Glutamatergic neuron (in vitro differentiated cells): ENCODE results near the gene ELOVL2. TPM values are rescaled to one million over a fixed set of nuclear protein-coding genes. Genes with fewer than 3 reads are reported as not detected.

Source experiments
- DNase-seq: peaks from one replicate; pipeline ENCODE4 v3.0.0; 2022
- H3K27ac Mint-ChIP-seq: one replicate; pipeline ENCODE4 v1.8.0; 2020; ENCODE audit warnings: mild to moderate bottlenecking, mixed read lengths, inconsistent platforms; ENCODE audit not compliant: unreplicated experiment
- H3K27me3 Mint-ChIP-seq: one replicate; pipeline ENCODE4 v1.8.0; 2020; ENCODE audit warnings: mild to moderate bottlenecking, moderate library complexity, mixed read lengths, inconsistent platforms; ENCODE audit not compliant: unreplicated experiment
- H3K36me3 Mint-ChIP-seq: one replicate; pipeline ENCODE4 v1.8.0; 2020; ENCODE audit warnings: mild to moderate bottlenecking, mixed read lengths, inconsistent platforms; ENCODE audit not compliant: unreplicated experiment
- H3K4me1 Mint-ChIP-seq: one replicate; pipeline ENCODE4 v1.8.0; 2020; ENCODE audit warnings: mild to moderate bottlenecking, low read depth, mixed read lengths, inconsistent platforms; ENCODE audit not compliant: unreplicated experiment
- H3K4me3 Mint-ChIP-seq: one replicate; pipeline ENCODE4 v1.8.0; 2020; ENCODE audit warnings: mild to moderate bottlenecking, mixed read lengths, inconsistent platforms; ENCODE audit not compliant: unreplicated experiment
- H3K9me3 Mint-ChIP-seq: one replicate; pipeline ENCODE4 v1.8.0; 2020; ENCODE audit warnings: mild to moderate bottlenecking, moderate library complexity, mixed read lengths, inconsistent platforms; ENCODE audit not compliant: unreplicated experiment
- CTCF ChIP-seq: fragments of 200-600 bp; sonication (generic); IDR thresholded peaks from one replicate; pipeline ENCODE4 v1.5.0; 2021; ENCODE audit not compliant: partially characterized antibody, unreplicated experiment
- total RNA-seq: library from RNA; stranded (reverse); fragmentation: NEBNext Ultra II Directional; extraction: Animal tissue kit (Norgen Biotek cat#: 25700); gene quantifications from one replicate; pipeline ENCODE4 v1.2.1, GENCODE V29; 2021; ENCODE audit not compliant: unreplicated experiment

Gene ELOVL2
- total RNA-seq, 1 donor from 2014 or later, result 10.6 TPM

- Mint-ChIP-seq H3K27ac (no peak overlapping the region), H3K9me3 (peaks cover 4% of the 10 kb centered on the region), H3K27me3 (no peaks in the 10 kb centered on the region), H3K4me1 (no peaks in the 10 kb centered on the region), H3K4me3 (no peak overlapping the region), H3K36me3 (peaks cover 29% of the 10 kb centered on the region)
- TF ChIP-seq CTCF, result no peak
- DNase-seq, result no peak
These were observed 75.3 kb downstream of the ELOVL2 start for GRCh38 chr6:10968776-10969175.

- Mint-ChIP-seq H3K27ac (no peak overlapping the region), H3K9me3 (peaks cover 4% of the 10 kb centered on the region), H3K27me3 (no peaks in the 10 kb centered on the region), H3K4me3 (no peak overlapping the region), H3K4me1 (no peaks in the 10 kb centered on the region), H3K36me3 (peaks cover 29% of the 10 kb centered on the region)
- no peak for TF ChIP-seq CTCF
- no peak for DNase-seq
These were observed 79.4 kb downstream of the ELOVL2 start for GRCh38 chr6:10964684-10965083.

- Mint-ChIP-seq H3K4me3 (no peak overlapping the region), H3K27me3 (no peaks in the 10 kb centered on the region), H3K4me1 (no peaks in the 10 kb centered on the region), H3K36me3 (peaks cover 27% of the 10 kb centered on the region), H3K27ac (no peak overlapping the region), H3K9me3 (peaks cover 3% of the 10 kb centered on the region)
- no peak for TF ChIP-seq CTCF
- no peak for DNase-seq
These were observed 81.0 kb downstream of the ELOVL2 start for GRCh38 chr6:10963113-10963512.

- Mint-ChIP-seq H3K4me3 (no peak overlapping the region), H3K4me1 (no peaks in the 10 kb centered on the region), H3K36me3 (peaks cover 22% of the 10 kb centered on the region), H3K27ac (no peak overlapping the region), H3K27me3 (no peaks in the 10 kb centered on the region), H3K9me3 (no peaks in the 10 kb centered on the region)
- TF ChIP-seq CTCF, result no peak
- DNase-seq, result no peak
These were observed 81.4 kb downstream of the ELOVL2 start for GRCh38 chr6:10962673-10963072.

GRCh38 chr6:10961837-10962236, 82.3 kb downstream of the ELOVL2 start:
- Mint-ChIP-seq H3K9me3 (no peaks in the 10 kb centered on the region), H3K4me1 (no peaks in the 10 kb centered on the region), H3K4me3 (no peak overlapping the region), H3K27ac (no peak overlapping the region), H3K36me3 (peaks cover 20% of the 10 kb centered on the region), H3K27me3 (no peaks in the 10 kb centered on the region)
- no peak for DNase-seq
- no peak for TF ChIP-seq CTCF
